Transverse colon (tissue), 4 donors: ENCODE measurements around the gene PRODH2. TPM values are rescaled to one million over a fixed set of nuclear protein-coding genes. Genes with fewer than 3 reads are reported as not detected.

Experiments
- DNase-seq: peaks from one replicate; pipeline ENCODE4 v3.0.0-alpha.2; 2019
- H3K27ac ChIP-seq, 4 donors: fragments of 200-600 bp; sonication (generic); 2 replicates each; pipeline ENCODE4 v1.5.1; 2016 to 2018; ENCODE audit warnings: inconsistent platforms in 4 of 4
- H3K27me3 ChIP-seq: fragments of 200-600 bp; sonication (generic); 2 replicates; pipeline ENCODE4 v1.5.1; 2017; ENCODE audit warnings: inconsistent platforms
- H3K36me3 ChIP-seq, 4 donors: fragments of 200-600 bp; sonication (generic); 2 replicates each; pipeline ENCODE4 v1.5.1; 2017 to 2019; ENCODE audit warnings: inconsistent platforms in 4 of 4
- H3K4me1 ChIP-seq, 4 donors: fragments of 200-600 bp; sonication (generic); 2 replicates each; pipeline ENCODE4 v1.5.1; 2017 to 2020; ENCODE audit warnings: inconsistent platforms in 4 of 4
- H3K4me3 ChIP-seq, 4 donors: fragments of 200-600 bp; sonication (generic); 1 replicate in 1 of 4; 2 replicates in 3 of 4; pipeline versions ENCODE4 v1.5.1 to v1.6.1; 2017 to 2019; ENCODE audit warnings: inconsistent platforms in 4 of 4
- H3K9me3 ChIP-seq, 2 donors: fragments of 200-600 bp; sonication (generic); 2 replicates each; pipeline ENCODE4 v1.5.1; 2017 to 2019; ENCODE audit warnings: inconsistent platforms in 2 of 2
- EP300 ChIP-seq: sonication (generic); formaldehyde crosslinking; IDR thresholded peaks from one replicate; pipeline ENCODE4 v1.6.1; 2017; ENCODE audit warnings: antibody characterized with exemption, low read depth
- POLR2A ChIP-seq: fragments of 450-650 bp; IDR thresholded peaks from one replicate; pipeline ENCODE4 v1.6.1; 2016; ENCODE audit warnings: antibody characterized with exemption, mild to moderate bottlenecking, moderate library complexity
- POLR2AphosphoS5 ChIP-seq, 3 donors: sonication (generic); formaldehyde crosslinking; IDR thresholded peaks; one replicate each; pipeline ENCODE4 v1.6.1; 2016; ENCODE audit warnings: antibody characterized with exemption in 3 of 3
- WGBS, 2 donors: methylation state at CpG; one replicate each; pipeline ENCODE4 v1.1.5; 2018; ENCODE audit warnings: low coverage in 1 of 2; 5-methylcytosine and 5-hydroxymethylcytosine counted together
- in situ Hi-C, 4 donors: fragments of 200-750 bp; cut with MboI; loops; one replicate each; pipeline versions ENCODE4 v1.15.0 to v1.15.1; 2017; ENCODE audit warnings: low sequenced_read_pairs in 3 of 4, low pct_ligation_motif_present in 1 of 4, low pct_unique_long_range_greater_than_20kb in 1 of 4
- intact Hi-C: fragments of 100-400 bp; cut with DNase I; formaldehyde crosslinking; loops from one replicate; pipeline ENCODE4 v1.15.1; 2023; ENCODE audit warnings: low total_unique reads
- total RNA-seq, 4 donors: library from RNA; depleted of rRNA; stranded (reverse); fragments of >200 nt; gene quantifications; one replicate each; pipeline ENCODE4 v1.1.0, GENCODE V29; 2016
- TF ChIP-seq, protein P1 (sequence below), 5 experiments: fragments of 200-600 bp in 3 of 5; fragments of 450-650 bp in 2 of 5; sonication (generic) in 3 of 5; IDR thresholded peaks; 1 replicate in 2 of 5; 2 replicates in 3 of 5; pipeline ENCODE4 v1.5.1; 2016 to 2017; ENCODE audit warnings: antibody characterized with exemption in 5 of 5, inconsistent platforms in 3 of 5, mild to moderate bottlenecking in 2 of 5, moderate library complexity in 1 of 5

PRODH2 gene
- total RNA-seq, 4 donors from 2014 or later, result not detected

DNA sequence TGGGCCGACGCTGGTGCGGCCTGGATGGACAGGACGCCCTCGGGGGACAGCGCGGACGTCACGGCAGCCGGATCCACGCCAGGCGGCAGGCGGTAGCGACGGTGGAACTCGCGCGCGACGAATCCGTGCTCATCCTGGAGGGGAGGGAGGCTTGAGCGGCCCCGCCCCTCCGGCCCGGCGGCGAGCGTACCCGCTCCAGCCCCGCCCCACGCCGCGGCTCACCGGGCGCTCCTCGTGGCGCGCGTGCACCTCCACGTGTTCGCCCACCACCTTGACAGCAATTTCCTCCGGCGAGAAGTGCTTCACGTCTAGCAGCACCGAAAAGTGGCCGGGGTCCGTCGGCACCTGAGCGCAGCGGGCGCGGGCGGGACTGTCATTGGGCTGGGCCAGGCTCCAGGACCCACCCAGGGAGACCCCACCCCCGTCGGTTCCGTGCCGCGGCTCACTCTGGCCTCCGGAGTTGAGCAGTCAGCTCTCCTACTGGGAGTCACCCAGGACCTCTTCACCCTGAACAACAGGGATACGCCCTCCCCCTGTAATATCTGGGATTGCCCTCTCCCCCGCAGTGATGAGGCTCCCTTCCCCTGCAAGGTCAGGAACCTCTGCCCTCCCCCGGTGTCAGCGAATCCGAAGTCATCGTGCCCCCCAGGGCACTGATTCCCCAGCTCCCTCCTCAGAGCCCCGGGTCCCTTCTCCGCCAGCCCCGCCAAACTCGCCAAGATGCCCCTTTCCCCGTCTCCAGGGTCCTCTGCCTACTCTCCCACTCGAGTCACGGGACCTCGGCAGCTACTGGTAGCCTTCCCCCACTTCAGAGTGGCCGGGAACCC, 56.9 kb downstream of the PRODH2 start:
- peak; percentile 79 for DNase-seq
- H3K9me3 ChIP-seq, result no peaks in the 10 kb centered on the region
- WGBS, 2 donors, result 26 to 67% methylated on average over 1 to 46 of the region's 74 CpGs
- in situ Hi-C loops (no loop called here), intact Hi-C loops (no loop called here)
- H3K27ac ChIP-seq, result peak overlapping the region; percentile 96 to 99 (median 97)
- peak; percentile 82 for TF ChIP-seq EP300
- TF ChIP-seq POLR2A, result no peak
- peak; percentile 29 to 65 (median 63) for TF ChIP-seq POLR2AphosphoS5 (IDR thresholded peaks at IDR 0.05)
- TF ChIP-seq, protein P1, sequence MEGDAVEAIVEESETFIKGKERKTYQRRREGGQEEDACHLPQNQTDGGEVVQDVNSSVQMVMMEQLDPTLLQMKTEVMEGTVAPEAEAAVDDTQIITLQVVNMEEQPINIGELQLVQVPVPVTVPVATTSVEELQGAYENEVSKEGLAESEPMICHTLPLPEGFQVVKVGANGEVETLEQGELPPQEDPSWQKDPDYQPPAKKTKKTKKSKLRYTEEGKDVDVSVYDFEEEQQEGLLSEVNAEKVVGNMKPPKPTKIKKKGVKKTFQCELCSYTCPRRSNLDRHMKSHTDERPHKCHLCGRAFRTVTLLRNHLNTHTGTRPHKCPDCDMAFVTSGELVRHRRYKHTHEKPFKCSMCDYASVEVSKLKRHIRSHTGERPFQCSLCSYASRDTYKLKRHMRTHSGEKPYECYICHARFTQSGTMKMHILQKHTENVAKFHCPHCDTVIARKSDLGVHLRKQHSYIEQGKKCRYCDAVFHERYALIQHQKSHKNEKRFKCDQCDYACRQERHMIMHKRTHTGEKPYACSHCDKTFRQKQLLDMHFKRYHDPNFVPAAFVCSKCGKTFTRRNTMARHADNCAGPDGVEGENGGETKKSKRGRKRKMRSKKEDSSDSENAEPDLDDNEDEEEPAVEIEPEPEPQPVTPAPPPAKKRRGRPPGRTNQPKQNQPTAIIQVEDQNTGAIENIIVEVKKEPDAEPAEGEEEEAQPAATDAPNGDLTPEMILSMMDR (IDR thresholded peaks at IDR 0.05), result no peak
- H3K36me3 ChIP-seq, result peaks cover 0 to 14% (median 3%) of the 10 kb centered on the region in 4 donors
- H3K4me1 ChIP-seq, result peaks cover 16 to 42% (median 39%) of the 10 kb centered on the region in 4 donors
- peak overlapping the region; percentile 35 to 92 (median 70) for H3K4me3 ChIP-seq
- peaks cover 3% of the 10 kb centered on the region for H3K27me3 ChIP-seq

DNA sequence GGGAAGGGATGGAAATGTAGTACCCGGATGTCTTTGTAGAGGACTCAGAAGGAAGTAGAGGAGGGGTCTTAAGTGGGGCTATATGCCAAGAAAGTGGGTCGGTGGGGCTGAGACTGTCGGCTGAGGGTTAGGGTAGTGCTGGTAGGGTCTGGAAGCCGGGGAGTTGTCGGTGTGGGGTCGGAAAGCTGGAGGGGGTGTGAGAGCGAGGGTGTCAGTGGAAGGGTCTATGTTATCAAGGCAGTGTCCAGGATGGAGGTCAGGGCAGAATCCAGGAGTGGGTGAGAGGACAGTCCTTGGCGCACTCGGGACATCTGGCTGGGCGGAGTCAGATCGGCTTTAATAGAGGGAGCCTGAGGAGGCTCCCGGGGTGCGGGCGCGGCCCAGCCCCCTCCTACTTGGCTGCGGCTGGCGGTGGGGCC, 57.5 kb downstream of the PRODH2 start:
- DNase-seq, result no peak
- TF ChIP-seq EP300, result no peak
- no peak for TF ChIP-seq POLR2AphosphoS5 (IDR thresholded peaks at IDR 0.05)
- TF ChIP-seq POLR2A, result no peak
- TF ChIP-seq, protein P1 (IDR thresholded peaks at IDR 0.05), result no peak
- peak overlapping the region; percentile 96 to 99 (median 97) for H3K27ac ChIP-seq
- in situ Hi-C loops (no loop called here), intact Hi-C loops (no loop called here)
- WGBS, 2 donors, result 42 to 50% methylated on average over 6 to 16 of the region's 17 CpGs
- no peaks in the 10 kb centered on the region for H3K9me3 ChIP-seq
- H3K4me1 ChIP-seq, result peaks cover 16 to 42% (median 40%) of the 10 kb centered on the region in 4 donors
- H3K36me3 ChIP-seq, result peaks cover 0 to 14% (median 3%) of the 10 kb centered on the region in 4 donors
- H3K4me3 ChIP-seq, result peak overlapping the region in 3 of 4 donors; percentile 35 to 92 (median 90)
- peaks cover 3% of the 10 kb centered on the region for H3K27me3 ChIP-seq

DNA sequence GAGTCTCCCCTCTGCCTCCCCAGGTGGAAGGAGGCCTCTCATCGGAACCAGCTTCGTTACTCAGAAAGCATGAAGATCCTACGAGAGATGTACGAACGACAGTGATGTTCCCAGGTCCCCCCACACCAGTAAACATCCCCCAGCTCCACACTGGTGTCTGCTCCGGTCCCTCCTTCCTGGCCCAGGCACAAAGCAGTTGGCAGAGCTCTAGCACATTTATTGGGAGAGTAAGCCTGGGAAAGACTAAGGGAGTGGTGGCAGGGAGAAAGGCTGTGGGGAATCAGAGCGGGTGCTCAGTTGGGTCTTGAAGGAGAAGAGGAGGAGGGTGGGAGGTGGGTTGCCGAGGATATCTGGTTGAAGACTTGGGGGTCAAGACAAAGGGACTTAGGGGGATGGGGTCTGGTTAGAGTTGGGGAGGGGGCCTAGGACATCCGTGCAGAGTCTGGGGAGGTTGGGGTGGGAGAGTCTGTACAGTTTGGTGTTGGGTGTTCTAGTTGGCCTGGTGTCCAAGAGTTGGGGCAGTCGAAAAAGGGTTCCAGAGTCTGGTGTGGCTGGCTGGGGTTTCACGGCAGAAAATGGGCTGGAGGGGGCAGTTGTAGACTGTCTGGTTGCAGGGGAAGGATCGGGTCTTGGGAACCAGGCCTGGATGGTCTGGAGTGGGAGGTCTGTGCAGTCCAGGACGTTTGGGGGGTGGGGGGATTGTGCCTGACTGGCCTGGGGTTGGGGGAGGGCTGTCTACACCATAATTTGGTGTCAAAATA, 58.1 kb downstream of the PRODH2 start:
- DNase-seq, result peak; percentile 7
- 72 to 83% methylated on average over 5 to 13 of the region's 13 CpGs for WGBS, 2 donors
- Histone ChIP-seq H3K36me3 (peaks cover 0 to 14% (median 3%) of the 10 kb centered on the region in 4 donors), H3K4me3 (peak overlapping the region in 1 of 4 donors; percentile 90), H3K9me3 (no peaks in the 10 kb centered on the region), H3K27me3 (peaks cover 3% of the 10 kb centered on the region), H3K4me1 (peaks cover 16 to 45% (median 43%) of the 10 kb centered on the region in 4 donors), H3K27ac (peak overlapping the region; percentile 96 to 99 (median 97))
- in situ Hi-C loops, result no loop called here
- intact Hi-C loops, result no loop called here
- TF ChIP-seq POLR2A (no peak), POLR2AphosphoS5 (IDR thresholded peaks at IDR 0.05) (no peak), EP300 (no peak)
- TF ChIP-seq, protein P1 (IDR thresholded peaks at IDR 0.05), result no peak
